ENCODE results near the gene KIAA0040. TPM values are rescaled to one million over a fixed set of nuclear protein-coding genes. Genes with fewer than 3 reads are reported as not detected.

KIAA0040 gene
- polyA plus RNA-seq, 1 donor from 2014 or later = not detected

DNA sequence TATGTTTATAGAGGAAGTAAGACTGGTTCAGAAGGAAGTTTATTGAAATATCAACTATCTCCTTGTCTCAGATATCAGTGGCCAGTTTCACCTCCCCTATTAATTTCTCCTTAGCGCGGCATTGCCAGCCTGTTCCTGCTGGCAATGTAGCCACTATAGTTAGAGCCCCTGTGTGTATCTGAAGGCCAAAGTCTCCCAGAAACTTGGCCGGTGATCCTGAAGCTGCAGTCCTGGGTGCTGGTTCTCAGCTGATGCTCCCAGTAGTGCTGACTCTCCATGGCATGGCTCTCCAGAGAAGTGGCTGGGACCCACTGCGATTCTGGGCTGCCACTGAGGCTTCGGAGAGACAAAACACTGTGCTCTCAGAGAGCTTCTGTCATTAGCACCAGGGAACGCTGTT lies 65.0 kb downstream of the KIAA0040 start:
- no peak overlapping the region for H3K4me3 ChIP-seq (ENCODE audit: low read length)
- H3K36me3 ChIP-seq (ENCODE audit: insufficient read depth, low read length) = no peaks in the 10 kb centered on the region
- H3K27me3 ChIP-seq (ENCODE audit: insufficient read depth, low read depth, low read length) = peaks cover 5% of the 10 kb centered on the region
- no peaks in the 10 kb centered on the region for H4K20me1 ChIP-seq (ENCODE audit: insufficient read depth)
- no peak overlapping the region for H3K4me2 ChIP-seq (ENCODE audit: low read length)
- TF ChIP-seq EZH2 (IDR thresholded peaks at IDR 0.05; ENCODE audit: borderline replicate concordance, insufficient read depth, low read length, poor library complexity, severe bottlenecking) (no peak), TAF1 (IDR thresholded peaks at IDR 0.05; ENCODE audit: low read depth) (no peak), EP300 (conservative IDR thresholded peaks at IDR 0.05; ENCODE audit: poor library complexity, severe bottlenecking) (no peak), POLR2AphosphoS5 (IDR thresholded peaks at IDR 0.05) (no peak), SMC3 (conservative IDR thresholded peaks at IDR 0.05; ENCODE audit: poor library complexity) (no peak), MXI1 (conservative IDR thresholded peaks at IDR 0.05; ENCODE audit: poor library complexity, severe bottlenecking) (no peak), RAD21 (conservative IDR thresholded peaks at IDR 0.05) (no peak)
- TF ChIP-seq, protein P1, sequence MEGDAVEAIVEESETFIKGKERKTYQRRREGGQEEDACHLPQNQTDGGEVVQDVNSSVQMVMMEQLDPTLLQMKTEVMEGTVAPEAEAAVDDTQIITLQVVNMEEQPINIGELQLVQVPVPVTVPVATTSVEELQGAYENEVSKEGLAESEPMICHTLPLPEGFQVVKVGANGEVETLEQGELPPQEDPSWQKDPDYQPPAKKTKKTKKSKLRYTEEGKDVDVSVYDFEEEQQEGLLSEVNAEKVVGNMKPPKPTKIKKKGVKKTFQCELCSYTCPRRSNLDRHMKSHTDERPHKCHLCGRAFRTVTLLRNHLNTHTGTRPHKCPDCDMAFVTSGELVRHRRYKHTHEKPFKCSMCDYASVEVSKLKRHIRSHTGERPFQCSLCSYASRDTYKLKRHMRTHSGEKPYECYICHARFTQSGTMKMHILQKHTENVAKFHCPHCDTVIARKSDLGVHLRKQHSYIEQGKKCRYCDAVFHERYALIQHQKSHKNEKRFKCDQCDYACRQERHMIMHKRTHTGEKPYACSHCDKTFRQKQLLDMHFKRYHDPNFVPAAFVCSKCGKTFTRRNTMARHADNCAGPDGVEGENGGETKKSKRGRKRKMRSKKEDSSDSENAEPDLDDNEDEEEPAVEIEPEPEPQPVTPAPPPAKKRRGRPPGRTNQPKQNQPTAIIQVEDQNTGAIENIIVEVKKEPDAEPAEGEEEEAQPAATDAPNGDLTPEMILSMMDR (IDR thresholded peaks at IDR 0.05; ENCODE audit: poor library complexity, severe bottlenecking) = no peak
- TF ChIP-seq, protein P2, sequence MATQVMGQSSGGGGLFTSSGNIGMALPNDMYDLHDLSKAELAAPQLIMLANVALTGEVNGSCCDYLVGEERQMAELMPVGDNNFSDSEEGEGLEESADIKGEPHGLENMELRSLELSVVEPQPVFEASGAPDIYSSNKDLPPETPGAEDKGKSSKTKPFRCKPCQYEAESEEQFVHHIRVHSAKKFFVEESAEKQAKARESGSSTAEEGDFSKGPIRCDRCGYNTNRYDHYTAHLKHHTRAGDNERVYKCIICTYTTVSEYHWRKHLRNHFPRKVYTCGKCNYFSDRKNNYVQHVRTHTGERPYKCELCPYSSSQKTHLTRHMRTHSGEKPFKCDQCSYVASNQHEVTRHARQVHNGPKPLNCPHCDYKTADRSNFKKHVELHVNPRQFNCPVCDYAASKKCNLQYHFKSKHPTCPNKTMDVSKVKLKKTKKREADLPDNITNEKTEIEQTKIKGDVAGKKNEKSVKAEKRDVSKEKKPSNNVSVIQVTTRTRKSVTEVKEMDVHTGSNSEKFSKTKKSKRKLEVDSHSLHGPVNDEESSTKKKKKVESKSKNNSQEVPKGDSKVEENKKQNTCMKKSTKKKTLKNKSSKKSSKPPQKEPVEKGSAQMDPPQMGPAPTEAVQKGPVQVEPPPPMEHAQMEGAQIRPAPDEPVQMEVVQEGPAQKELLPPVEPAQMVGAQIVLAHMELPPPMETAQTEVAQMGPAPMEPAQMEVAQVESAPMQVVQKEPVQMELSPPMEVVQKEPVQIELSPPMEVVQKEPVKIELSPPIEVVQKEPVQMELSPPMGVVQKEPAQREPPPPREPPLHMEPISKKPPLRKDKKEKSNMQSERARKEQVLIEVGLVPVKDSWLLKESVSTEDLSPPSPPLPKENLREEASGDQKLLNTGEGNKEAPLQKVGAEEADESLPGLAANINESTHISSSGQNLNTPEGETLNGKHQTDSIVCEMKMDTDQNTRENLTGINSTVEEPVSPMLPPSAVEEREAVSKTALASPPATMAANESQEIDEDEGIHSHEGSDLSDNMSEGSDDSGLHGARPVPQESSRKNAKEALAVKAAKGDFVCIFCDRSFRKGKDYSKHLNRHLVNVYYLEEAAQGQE (IDR thresholded peaks at IDR 0.05; ENCODE audit: borderline replicate concordance) = no peak
- no peak overlapping the region for H3K27ac ChIP-seq (ENCODE audit: low read length)
- no peaks in the 10 kb centered on the region for H3F3A ChIP-seq (ENCODE audit: insufficient read depth, low read length, poor library complexity, severe bottlenecking)
- no peak overlapping the region for H2AFZ ChIP-seq (ENCODE audit: low read depth, low read length)
- H3K9me3 ChIP-seq (ENCODE audit: low read length) = no peaks in the 10 kb centered on the region
- no peaks in the 10 kb centered on the region for H3K9me2 ChIP-seq (ENCODE audit: insufficient read depth, low read length)
- H3K79me2 ChIP-seq (replicated peaks; ENCODE audit: insufficient read depth, low read length) = no peaks in the 10 kb centered on the region
- no peak overlapping the region for H3K9ac ChIP-seq (ENCODE audit: low read length)

GRCh38 chr1:175126347-175126746 lies 66.2 kb downstream of the KIAA0040 start:
- peaks cover 5% of the 10 kb centered on the region for H3K27me3 ChIP-seq (ENCODE audit: insufficient read depth, low read depth, low read length)
- H3F3A ChIP-seq (ENCODE audit: insufficient read depth, low read length, poor library complexity, severe bottlenecking) = no peaks in the 10 kb centered on the region
- no peak overlapping the region for H2AFZ ChIP-seq (ENCODE audit: low read depth, low read length)
- H3K4me2 ChIP-seq (ENCODE audit: low read length) = no peak overlapping the region
- H3K9ac ChIP-seq (ENCODE audit: low read length) = no peak overlapping the region
- H3K9me3 ChIP-seq (ENCODE audit: low read length) = no peaks in the 10 kb centered on the region
- no peaks in the 10 kb centered on the region for H3K36me3 ChIP-seq (ENCODE audit: insufficient read depth, low read length)
- TF ChIP-seq SMC3 (conservative IDR thresholded peaks at IDR 0.05; ENCODE audit: poor library complexity) (no peak), POLR2AphosphoS5 (IDR thresholded peaks at IDR 0.05) (no peak), TAF1 (IDR thresholded peaks at IDR 0.05; ENCODE audit: low read depth) (no peak), EP300 (conservative IDR thresholded peaks at IDR 0.05; ENCODE audit: poor library complexity, severe bottlenecking) (no peak), EZH2 (IDR thresholded peaks at IDR 0.05; ENCODE audit: borderline replicate concordance, insufficient read depth, low read length, poor library complexity, severe bottlenecking) (no peak), MXI1 (conservative IDR thresholded peaks at IDR 0.05; ENCODE audit: poor library complexity, severe bottlenecking) (no peak), RAD21 (conservative IDR thresholded peaks at IDR 0.05) (no peak)
- TF ChIP-seq, protein P2 (IDR thresholded peaks at IDR 0.05; ENCODE audit: borderline replicate concordance) = no peak
- TF ChIP-seq, protein P1 (IDR thresholded peaks at IDR 0.05; ENCODE audit: poor library complexity, severe bottlenecking) = no peak
- H3K4me3 ChIP-seq (ENCODE audit: low read length) = no peak overlapping the region
- no peaks in the 10 kb centered on the region for H4K20me1 ChIP-seq (ENCODE audit: insufficient read depth)
- no peaks in the 10 kb centered on the region for H3K79me2 ChIP-seq (replicated peaks; ENCODE audit: insufficient read depth, low read length)
- no peak overlapping the region for H3K27ac ChIP-seq (ENCODE audit: low read length)
- H3K9me2 ChIP-seq (ENCODE audit: insufficient read depth, low read length) = no peaks in the 10 kb centered on the region
